IMR-90 (cell line): ENCODE data around the gene DDI2. TPM values are rescaled to one million over a fixed set of nuclear protein-coding genes. Genes with fewer than 3 reads are reported as not detected.
A peak's percentile ranks its signal among the peaks of the same experiment; 100 is the strongest.

Experiments
- ATAC-seq: fragments of 200-7000 bp; cut with Tn5 transposase; 2 replicates; pipeline ENCODE4 v1.9.1; 2020; ENCODE audit warnings: low read depth, mild to moderate bottlenecking, moderate library complexity
- BruUV-seq: library from RNA; stranded (reverse); fragments of 400-500 nt; replicated peaks from 2 replicates; lab custom pipeline; 2021; lab: Mats Ljungman, UMichigan
- CTCF ChIA-PET: fragments of 300-600 bp; formaldehyde crosslinking; extraction: SDS; loops from one replicate; lab custom pipeline; 2021; ENCODE audit warnings: antibody characterized with exemption; lab: Yijun Ruan, JAX
- POLR2A ChIA-PET: fragments of 300-600 bp; sonication (Branson Sonifier 250); formaldehyde crosslinking; loops from one replicate; lab custom pipeline; 2022; ENCODE audit warnings: antibody characterized with exemption; ENCODE audit not compliant: unreplicated experiment; lab: Charles Lee
- DNase-seq: peaks from one replicate; pipeline ENCODE4 v3.0.0; 2013
- H2AFZ ChIP-seq: replicated peaks from 2 replicates; pipeline ENCODE3; 2013; ENCODE audit warnings: low read length, mild to moderate bottlenecking; ENCODE audit not compliant: poor library complexity
- H2AK5ac ChIP-seq: 2 replicates; pipeline ENCODE4 v1.6.1; 2013; ENCODE audit warnings: low read depth, low read length, inconsistent platforms
- H2AK9ac ChIP-seq: replicated peaks from 2 replicates; pipeline ENCODE3; 2013; ENCODE audit warnings: mild to moderate bottlenecking, low read depth, low read length, moderate library complexity; ENCODE audit not compliant: poor library complexity
- H2BK120ac ChIP-seq: 2 replicates; pipeline ENCODE4 v1.6.1; 2013; ENCODE audit warnings: low read depth, low read length, inconsistent platforms
- H2BK15ac ChIP-seq: 3 replicates; pipeline ENCODE4 v1.6.1; 2013; ENCODE audit warnings: low read depth, low read length, inconsistent platforms
- H2BK20ac ChIP-seq: 2 replicates; pipeline ENCODE4 v1.6.1; 2013; ENCODE audit warnings: low read depth, mild to moderate bottlenecking, inconsistent platforms, low read length, moderate library complexity
- H2BK5ac ChIP-seq: 2 replicates; pipeline ENCODE4 v1.6.1; 2013; ENCODE audit warnings: mild to moderate bottlenecking, low read depth, low read length, inconsistent platforms; ENCODE audit not compliant: poor library complexity, severe bottlenecking
- H3K14ac ChIP-seq: replicated peaks from 2 replicates; pipeline ENCODE4 v1.6.1; 2013; ENCODE audit warnings: low read depth, low read length, inconsistent platforms
- H3K18ac ChIP-seq: 2 replicates; pipeline ENCODE4 v1.6.1; 2013; ENCODE audit warnings: low read depth, low read length, control low read depth
- H3K23ac ChIP-seq: 2 replicates; pipeline ENCODE4 v1.6.1; 2013; ENCODE audit warnings: low read depth, low read length, inconsistent platforms
- H3K27ac ChIP-seq: 2 replicates; pipeline ENCODE4 v1.5.1; 2013; ENCODE audit warnings: mild to moderate bottlenecking, control low read depth, low read length; ENCODE audit not compliant: insufficient read depth
- H3K27me3 ChIP-seq: 2 replicates; pipeline ENCODE4 v1.6.1; 2013; ENCODE audit warnings: low read length; ENCODE audit not compliant: control insufficient read depth, insufficient read depth
- H3K36me3 ChIP-seq: 2 replicates; pipeline ENCODE4 v1.6.1; 2013; ENCODE audit warnings: low read length, mixed read lengths; ENCODE audit not compliant: control insufficient read depth, insufficient read depth
- H3K4ac ChIP-seq: 2 replicates; pipeline ENCODE4 v1.6.1; 2013; ENCODE audit warnings: low read depth, low read length, inconsistent platforms
- H3K4me1 ChIP-seq: 2 replicates; pipeline ENCODE4 v1.6.1; 2013; ENCODE audit warnings: low read length, mixed read lengths; ENCODE audit not compliant: control insufficient read depth, insufficient read depth
- H3K4me2 ChIP-seq: 2 replicates; pipeline ENCODE4 v1.6.1; 2013; ENCODE audit warnings: low read depth, mild to moderate bottlenecking, control low read depth, low read length, moderate library complexity
- H3K4me3 ChIP-seq: 2 replicates; pipeline ENCODE4 v1.5.1; 2013; ENCODE audit warnings: low read depth, mild to moderate bottlenecking, control low read depth, low read length, moderate library complexity; ENCODE audit not compliant: insufficient read depth
- H3K56ac ChIP-seq: 2 replicates; pipeline ENCODE4 v1.6.1; 2013; ENCODE audit warnings: low read length, inconsistent platforms; ENCODE audit not compliant: insufficient read depth; ENCODE audit errors: extremely low read depth
- H3K79me1 ChIP-seq, 2 experiments: 2 replicates each; pipeline ENCODE4 v1.6.1; 2013; ENCODE audit warnings: low read length in 2 of 2, inconsistent platforms in 1 of 2, low read depth in 1 of 2
- H3K9ac ChIP-seq: 2 replicates; pipeline ENCODE4 v1.6.1; 2013; ENCODE audit warnings: low read depth, low read length, control low read depth
- H3K9me1 ChIP-seq: 2 replicates; pipeline ENCODE4 v1.6.1; 2013; ENCODE audit warnings: low read length, inconsistent platforms; ENCODE audit not compliant: insufficient read depth
- H3K9me3 ChIP-seq: 2 replicates; pipeline ENCODE4 v1.6.1; 2013; ENCODE audit warnings: low read length; ENCODE audit not compliant: control insufficient read depth, insufficient read depth
- H4K20me1 ChIP-seq: 2 replicates; pipeline ENCODE4 v1.6.1; 2013; ENCODE audit warnings: low read length, inconsistent platforms; ENCODE audit not compliant: insufficient read depth
- H4K5ac ChIP-seq: 2 replicates; pipeline ENCODE4 v1.6.1; 2013; ENCODE audit warnings: mild to moderate bottlenecking, low read depth, low read length, control low read depth
- H4K8ac ChIP-seq, 2 experiments: 2 replicates each; pipeline ENCODE4 v1.6.1; 2013; ENCODE audit warnings: low read depth in 2 of 2, low read length in 2 of 2, control low read depth in 1 of 2, inconsistent platforms in 1 of 2
- H4K91ac ChIP-seq: 2 replicates; pipeline ENCODE4 v1.6.1; 2013; ENCODE audit warnings: low read depth, low read length, inconsistent platforms; ENCODE audit not compliant: insufficient read depth
- CEBPB ChIP-seq: IDR thresholded peaks from 2 replicates; pipeline ENCODE4 v1.6.1; 2012; ENCODE audit warnings: low read depth, low read length, improper control_type of control experiment
- CHD1 ChIP-seq: IDR thresholded peaks from 2 replicates; pipeline ENCODE4 v1.6.1; 2012; ENCODE audit warnings: low read depth, low read length, improper control_type of control experiment
- CTCF ChIP-seq: conservative IDR thresholded peaks from 2 replicates; pipeline ENCODE4 v1.5.1; 2012; ENCODE audit warnings: mild to moderate bottlenecking, low read depth, low read length, improper control_type of control experiment
- ELK1 ChIP-seq: fragments of 150-350 bp; IDR thresholded peaks from 2 replicates; pipeline ENCODE4 v1.6.1; 2016; ENCODE audit warnings: low read depth, mild to moderate bottlenecking, low read length, moderate library complexity, borderline replicate concordance
- FOS ChIP-seq: fragments of 150-350 bp; IDR thresholded peaks from 2 replicates; pipeline ENCODE4 v1.6.1; 2016; ENCODE audit warnings: low read depth, low read length
- POLR2A ChIP-seq: IDR thresholded peaks from 2 replicates; pipeline ENCODE4 v1.6.1; 2012; ENCODE audit warnings: mild to moderate bottlenecking, low read depth, low read length
- RCOR1 ChIP-seq: IDR thresholded peaks from 2 replicates; pipeline ENCODE4 v1.6.1; 2012; ENCODE audit warnings: mild to moderate bottlenecking, low read length, improper control_type of control experiment; ENCODE audit not compliant: insufficient replicate concordance
- RFX5 ChIP-seq: IDR thresholded peaks from 2 replicates; pipeline ENCODE4 v1.8.0; 2012; ENCODE audit warnings: low read depth, mild to moderate bottlenecking, low read length, moderate library complexity
- SMC3 ChIP-seq: fragments of 150-350 bp; IDR thresholded peaks from 2 replicates; pipeline ENCODE4 v1.6.1; 2016; ENCODE audit warnings: low read depth, mild to moderate bottlenecking, antibody characterized with exemption, low read length, moderate library complexity
- WGBS, 2 experiments: methylation state at CpG; one replicate each; pipeline versions ENCODE4 v1.1.5 to v1.1.7; 2013; ENCODE audit warnings: missing lambda C conversion rate in 2 of 2; ENCODE audit not compliant: insufficient read length in 1 of 2; ENCODE audit errors: extremely low coverage in 2 of 2; 5-methylcytosine and 5-hydroxymethylcytosine counted together
- dilution Hi-C: fragments of 300-500 bp; cut with HindIII; formaldehyde crosslinking; loops from one replicate; pipeline ENCODE4 v1.14.3; 2018; ENCODE audit warnings: low sequenced_read_pairs; ENCODE audit not compliant: unreplicated experiment
- in situ Hi-C: fragments of 300-500 bp; cut with MboI; formaldehyde crosslinking; loops from 3 replicates; pipeline ENCODE4 v1.14.3; 2019; ENCODE audit warnings: low sequenced_read_pairs, inconsistent platforms, mixed read lengths
- intact Hi-C: fragments of 100-400 bp; cut with micrococcal nuclease; formaldehyde crosslinking; loops from 2 replicates; pipeline ENCODE4 v1.10.0; 2022
- polyA plus RNA-seq, 3 experiments: library from polyadenylated mRNA; depleted of rRNA; stranded (reverse); fragments of >200 nt; gene quantifications; 2 replicates each; pipeline ENCODE4 v1.2.3, GENCODE V29; 2012; ENCODE audit warnings: low replicate concordance in 1 of 3
- total RNA-seq: library from RNA; depleted of rRNA; stranded (reverse); fragments of >200 nt; gene quantifications from 2 replicates; pipeline ENCODE4 v1.2.3, GENCODE V29; 2012

The DDI2 gene
- total and polyA plus RNA-seq, 2 of the 4 experiments (the other 2 are of a cell fraction): 6.0 to 13.4 TPM

- H3K9me3 ChIP-seq: no peaks in the 10 kb centered on the region
- DNase-seq (no peak), ATAC-seq (no peak)
- H3K36me3 ChIP-seq: no peaks in the 10 kb centered on the region
- H2BK120ac ChIP-seq: no peak overlapping the region
- no peak overlapping the region for H4K8ac ChIP-seq
- peaks cover 11% of the 10 kb centered on the region for H3K4me1 ChIP-seq
- no peak overlapping the region for H4K91ac ChIP-seq
- no peak overlapping the region for H3K56ac ChIP-seq
- 100% methylated on average over 1 of the region's 7 CpGs; no CpG with 5 or more reads in 1 of the 2 experiments for WGBS, 2 experiments
- H3K27ac ChIP-seq: no peak overlapping the region
- no peak overlapping the region for H3K4me2 ChIP-seq
- H3K23ac ChIP-seq: no peak overlapping the region
- dilution Hi-C loops: no loop called here
- no peak overlapping the region for H2BK5ac ChIP-seq
- ChIA-PET CTCF (interaction anchor here (0.7 kb wide), 1 partner anchor 8 kb away, joined by 3 read pairs; no protein-coding TSS in a partner anchor), POLR2A (no interaction called here)
- no peak overlapping the region for H3K9ac ChIP-seq
- H2BK15ac ChIP-seq: no peak overlapping the region
- no peak overlapping the region for H3K4me3 ChIP-seq
- H3K4ac ChIP-seq: no peak overlapping the region
- H4K5ac ChIP-seq: no peak overlapping the region
- in situ Hi-C loops: no loop called here
- H2AK5ac ChIP-seq: peak overlapping the region; percentile 52; the same call in 1 of the 2 replicates
- no peak overlapping the region for H2BK20ac ChIP-seq
- H3K14ac ChIP-seq: no peak overlapping the region
- H3K27me3 ChIP-seq: no peaks in the 10 kb centered on the region
- peaks cover 18 to 56% of the 10 kb centered on the region in 2 experiments; a peak in 3 of 4 replicates for H3K79me1 ChIP-seq
- H3K9me1 ChIP-seq: peaks cover 15% of the 10 kb centered on the region
- peaks cover 35% of the 10 kb centered on the region for H4K20me1 ChIP-seq
- no peak overlapping the region for H2AFZ ChIP-seq
- TF ChIP-seq CHD1 (no peak), ELK1 (no peak), CTCF (no peak), CEBPB (no peak), FOS (no peak), SMC3 (no peak), RFX5 (no peak), RCOR1 (no peak), POLR2A (no peak)
- BruUV-seq: no TSS peak
- H2AK9ac ChIP-seq: no peak overlapping the region
- no peak overlapping the region for H3K18ac ChIP-seq
- intact Hi-C loops: no loop called here
Measured at GRCh38 chr1:15620902-15621682, 3.8 kb downstream of the DDI2 start.
